Activated CD4-positive, alpha-beta T cell treated with anti-CD3 and anti-CD28 coated beads, Interleukin-2, amount 50 U/mL, for 24 hours (primary cell): Measurements from ENCODE around the gene MINDY4.

Experiments used
- DNase-seq, 2 donors: peaks; one replicate each; pipeline ENCODE4 v3.0.0-alpha.2; 2020; ENCODE audit warnings: low read depth in 1 of 2, low spot score in 1 of 2

MINDY4 gene

DNA sequence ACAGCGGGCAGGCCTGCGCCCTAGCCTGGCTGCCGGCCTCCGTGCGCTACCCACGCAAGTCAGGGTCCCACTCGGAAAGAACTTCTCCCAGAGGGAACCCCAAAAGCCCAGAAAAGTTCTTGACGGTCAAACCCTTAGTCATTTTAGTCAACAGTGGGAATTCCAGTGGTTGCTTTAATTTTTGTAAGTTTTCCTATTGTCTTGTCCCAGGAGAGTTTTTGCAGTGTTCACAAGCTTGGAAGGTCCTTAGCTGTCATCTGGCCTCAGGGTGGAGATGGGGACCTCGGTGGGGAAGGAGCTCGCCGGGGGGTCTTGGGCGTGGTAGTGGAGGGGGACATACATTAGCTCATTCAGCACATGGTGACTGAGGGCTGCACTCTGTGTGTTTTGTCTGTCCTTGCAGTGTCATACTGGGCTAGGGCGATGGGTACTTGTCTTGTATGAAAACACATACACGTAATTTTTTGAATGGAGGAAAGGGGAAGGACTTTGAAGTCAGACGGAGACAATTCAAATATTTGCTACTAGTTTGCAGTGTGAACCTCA, 736 bp downstream of the MINDY4 start:
- no peak for DNase-seq

DNA sequence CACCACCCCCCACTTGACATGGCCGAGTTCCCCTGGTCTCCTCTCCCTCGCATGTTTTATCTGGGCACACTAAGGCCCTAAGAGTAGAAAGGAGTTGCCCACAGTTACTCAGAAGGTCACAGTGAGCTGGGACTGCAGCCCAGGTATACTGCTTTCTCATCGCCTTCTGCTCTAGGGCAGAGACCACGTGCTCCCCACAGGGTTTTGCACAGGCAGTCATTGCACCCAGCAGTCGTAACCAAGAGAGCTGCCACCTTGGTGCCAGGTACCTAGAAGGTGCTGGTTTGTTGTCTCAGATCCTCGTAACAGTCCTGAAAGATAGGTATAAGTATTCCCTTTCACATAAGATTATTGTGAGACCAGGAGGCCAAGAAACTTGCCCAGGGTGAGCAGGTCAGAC, 1.8 kb downstream of the MINDY4 start:
- no peak for DNase-seq

DNA sequence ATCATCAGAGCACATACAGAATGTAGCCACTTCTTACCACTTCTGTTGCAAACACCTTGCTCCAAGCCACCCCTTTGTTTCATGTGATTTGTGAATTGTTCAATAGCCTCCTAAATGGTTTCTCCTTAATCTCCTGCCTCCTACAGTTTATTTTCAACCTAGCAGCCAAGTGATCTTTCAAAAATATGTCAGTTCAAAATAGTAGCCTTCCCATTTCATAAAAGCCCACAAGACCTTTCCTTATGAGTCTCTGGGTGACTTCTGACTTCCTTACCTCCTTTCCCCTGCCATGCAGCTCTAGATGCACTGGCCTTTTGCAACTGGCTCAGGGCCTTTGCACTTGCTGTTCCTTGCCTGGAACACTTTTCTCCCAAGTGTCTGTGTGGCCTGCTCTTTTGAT, 4.8 kb downstream of the MINDY4 start:
- DNase-seq = no peak

DNA sequence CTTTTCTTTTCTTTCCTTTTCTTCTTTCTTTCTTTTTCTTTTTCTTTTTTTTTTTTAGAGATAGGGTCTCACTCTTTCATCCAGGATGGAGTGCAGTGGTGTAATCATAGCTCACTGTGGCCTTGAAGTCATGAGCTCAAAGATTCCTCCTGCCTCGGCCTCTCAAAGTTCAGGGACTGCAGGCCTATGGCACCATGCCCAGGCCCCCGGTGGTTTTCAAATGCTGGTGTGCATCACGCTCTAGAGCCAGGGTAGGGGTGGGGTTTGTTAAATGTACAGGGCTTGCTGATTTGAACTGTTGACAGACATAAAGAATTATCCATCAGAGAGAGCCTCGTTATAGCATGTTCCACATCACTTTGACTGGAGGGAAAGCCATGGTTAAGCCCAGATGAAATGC, 5.8 kb downstream of the MINDY4 start:
- no peak for DNase-seq

GRCh38 chr7:30778255-30779025, 7.2 kb downstream of the MINDY4 start:
- DNase-seq = no peak

GRCh38 chr7:30779574-30779973, 8.4 kb downstream of the MINDY4 start:
- DNase-seq = no peak

GRCh38 chr7:30780941-30781340, 9.7 kb downstream of the MINDY4 start:
- no peak for DNase-seq

DNA sequence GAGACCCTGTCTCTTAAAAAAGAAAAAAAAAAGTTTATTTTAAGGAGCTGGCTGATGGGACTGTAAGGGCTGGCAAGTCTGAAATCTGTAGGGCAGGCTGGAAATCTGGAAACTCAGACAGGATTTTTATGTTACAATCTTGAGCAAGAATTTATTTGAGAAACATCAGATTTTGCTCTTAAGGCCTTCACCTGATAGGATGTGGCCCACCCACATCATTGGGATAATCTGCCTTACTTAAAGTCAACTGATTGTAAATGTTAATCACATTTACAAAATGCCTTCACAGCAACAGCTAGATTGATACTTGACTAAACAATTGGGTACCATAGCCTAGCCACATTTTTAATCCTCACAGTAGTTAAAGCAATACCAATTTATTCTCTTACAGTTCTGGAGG, 11.5 kb downstream of the MINDY4 start:
- DNase-seq = no peak

- DNase-seq = no peak
These were observed 14.6 kb downstream of the MINDY4 start for GRCh38 chr7:30785786-30786185.

DNA sequence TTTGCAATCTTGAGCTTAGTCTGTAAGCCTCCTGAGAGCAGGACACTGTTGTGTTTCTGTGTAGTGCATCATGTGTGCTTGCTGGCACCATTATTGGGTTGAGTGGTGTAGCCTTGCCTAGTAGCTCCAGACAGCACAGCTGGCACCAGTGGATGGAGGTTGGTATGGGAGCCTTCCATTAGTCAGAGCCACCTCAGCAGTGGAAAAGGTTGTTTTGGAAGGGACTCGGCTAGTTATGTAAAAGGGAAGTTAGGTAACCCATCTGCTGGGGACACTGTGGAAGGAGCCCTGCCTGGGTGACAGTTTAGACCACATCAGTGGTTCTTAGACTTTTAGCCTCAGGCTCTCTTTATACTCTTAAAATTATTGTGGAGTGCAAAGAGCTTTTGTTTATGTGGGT, 16.3 kb downstream of the MINDY4 start:
- no peak for DNase-seq

GRCh38 chr7:30788640-30789333, 17.6 kb downstream of the MINDY4 start:
- DNase-seq = no peak

DNA sequence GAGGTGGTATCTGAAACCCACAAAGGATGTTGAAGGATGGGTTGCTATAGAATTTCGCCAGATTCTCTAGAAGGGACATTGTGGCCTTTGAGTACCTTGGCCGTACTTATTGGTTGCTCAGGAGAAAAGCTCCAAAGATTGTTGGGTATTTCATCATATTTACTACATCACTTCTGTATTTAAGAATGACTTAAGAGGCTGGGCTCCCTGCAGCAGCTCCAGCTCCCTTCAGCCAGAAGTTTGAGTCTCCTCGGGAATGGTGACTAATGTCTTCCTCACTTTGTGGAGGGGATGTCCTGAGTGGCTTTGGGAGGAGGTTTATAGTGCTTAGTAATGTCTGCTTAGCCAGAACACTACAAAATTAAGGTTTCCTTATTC, 18.1 kb downstream of the MINDY4 start:
- no peak for DNase-seq

DNA sequence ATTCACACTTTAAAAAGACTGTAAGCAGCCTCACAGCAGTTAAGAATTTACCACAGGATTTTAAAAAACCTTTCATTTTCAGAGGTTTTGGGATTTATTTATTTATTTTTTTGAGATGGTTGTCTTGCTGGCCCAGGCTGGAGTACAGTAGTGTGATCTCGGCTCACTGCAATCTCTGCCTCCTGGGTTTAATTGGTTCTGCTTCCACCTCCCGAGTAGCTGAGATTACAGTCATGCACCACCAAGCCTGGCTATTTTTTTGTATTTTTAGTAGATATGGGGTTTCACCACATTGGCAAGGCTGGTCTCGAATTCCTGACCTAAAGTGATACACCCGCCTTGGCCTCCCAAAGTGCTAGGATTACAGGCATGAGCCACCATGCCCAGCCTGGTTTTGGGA, 19.1 kb downstream of the MINDY4 start:
- no peak for DNase-seq

- DNase-seq = no peak
These were observed 19.9 kb downstream of the MINDY4 start for GRCh38 chr7:30791114-30791513.

DNA sequence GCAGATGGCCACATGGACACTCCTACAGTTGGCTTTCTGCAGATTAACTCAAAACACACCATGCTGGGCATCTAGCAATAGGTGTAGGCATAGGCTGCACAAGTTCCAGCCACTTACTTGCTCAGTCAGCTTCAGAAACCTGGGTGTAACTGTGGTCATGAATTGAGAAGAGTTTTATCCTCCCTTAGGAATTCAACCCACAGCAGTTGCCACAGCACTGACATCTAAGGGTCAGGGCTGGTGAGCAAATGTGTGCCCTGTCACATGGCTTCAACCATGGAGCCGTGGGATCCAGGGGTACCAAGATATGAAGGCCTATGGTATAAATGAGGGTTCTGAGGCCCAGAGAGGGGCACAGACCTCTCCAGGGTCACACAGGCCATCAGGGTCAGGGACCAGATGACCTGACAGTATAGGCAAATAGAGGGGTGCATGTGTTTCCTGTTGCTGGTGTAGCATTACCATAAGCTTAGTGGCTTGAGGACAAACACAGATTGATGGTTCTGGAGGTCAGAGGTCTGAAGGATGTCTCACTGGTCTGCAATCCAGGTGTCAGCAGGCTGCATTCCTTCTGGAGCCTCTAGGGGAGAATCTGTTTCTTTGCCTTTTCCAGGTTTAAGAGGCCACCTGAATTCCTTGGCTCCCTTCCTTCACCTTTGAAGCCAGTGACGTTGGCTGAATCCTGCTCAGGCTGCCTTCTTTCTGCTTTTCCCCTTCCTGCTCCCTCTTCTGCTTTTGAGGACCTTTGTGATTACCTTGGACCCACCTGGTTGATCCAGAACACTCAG, 24.1 kb downstream of the MINDY4 start:
- no peak for DNase-seq

DNA sequence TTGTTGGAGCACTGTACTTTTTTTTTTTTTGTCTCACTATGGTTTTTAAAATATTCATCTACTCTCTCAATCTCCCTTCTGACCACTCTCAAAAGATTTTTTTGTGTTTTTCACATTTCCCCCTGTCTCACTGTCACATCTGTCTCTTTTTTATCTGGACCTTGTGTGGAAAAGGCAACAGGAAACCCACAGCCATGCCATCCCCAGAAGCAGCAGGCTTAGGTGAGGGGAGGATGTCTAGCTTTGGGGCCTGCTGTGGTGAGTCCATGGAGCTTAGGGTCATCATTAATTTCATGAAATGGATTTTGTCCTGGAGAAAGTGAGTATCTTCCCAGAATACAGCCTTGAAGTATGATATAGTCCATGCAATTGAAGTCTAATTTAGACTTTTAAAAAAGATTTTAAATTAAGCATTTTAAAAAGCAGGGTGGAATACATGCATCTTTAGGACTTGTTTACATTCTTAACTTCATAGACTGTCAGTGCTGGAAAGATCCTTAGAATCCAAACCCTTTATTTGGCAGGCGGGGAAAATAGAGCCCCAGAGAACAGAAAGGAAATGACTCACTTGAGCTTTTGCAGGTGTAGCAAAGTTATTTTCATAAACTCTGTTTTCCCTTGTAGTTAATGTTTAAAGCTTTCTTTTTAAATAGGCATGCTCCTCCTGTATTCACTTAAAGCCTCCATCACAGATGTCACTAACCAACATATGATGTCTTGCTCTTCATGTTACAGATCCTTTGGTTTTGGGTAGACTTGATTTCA, 25.1 kb downstream of the MINDY4 start:
- no peak for DNase-seq

- DNase-seq = no peak
These were observed 26.2 kb downstream of the MINDY4 start for GRCh38 chr7:30797176-30798040.

- no peak for DNase-seq
These were observed 28.2 kb downstream of the MINDY4 start for GRCh38 chr7:30799206-30799975.

DNA sequence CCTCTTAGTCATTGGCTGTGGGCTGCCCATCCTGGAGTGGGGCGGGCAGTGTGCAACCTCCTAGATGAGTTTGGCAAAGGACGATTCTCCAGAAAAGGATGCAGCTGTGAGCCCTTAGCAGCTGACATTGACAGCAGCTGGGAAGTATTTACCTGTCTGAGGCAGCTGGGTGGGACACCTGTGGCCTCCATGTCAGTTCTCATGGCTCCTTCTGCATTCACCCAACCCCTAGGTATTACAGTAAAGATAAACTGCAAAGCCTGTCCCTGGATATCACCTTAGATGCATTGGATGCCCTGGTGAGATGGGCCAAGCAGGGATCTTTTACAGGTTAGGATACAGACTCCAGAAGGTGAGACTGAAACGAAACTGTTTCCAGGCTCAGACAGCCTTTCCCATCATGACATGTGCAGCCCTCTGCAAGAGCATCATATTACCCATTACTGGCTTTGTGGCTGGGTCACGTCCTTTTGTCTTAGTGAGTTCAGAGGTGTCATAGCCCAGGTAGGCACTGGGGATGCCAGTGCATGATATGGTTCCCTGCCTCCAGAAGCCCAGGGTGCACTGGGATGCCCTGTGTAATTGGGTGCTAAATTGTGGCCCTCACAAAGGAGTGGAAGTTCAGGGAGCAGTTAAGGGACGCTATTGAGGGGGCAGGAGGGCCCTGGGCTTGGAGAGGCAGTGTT, 28.9 kb downstream of the MINDY4 start:
- no peak for DNase-seq
